ENCODE measurements around the gene MPDZ.

The MPDZ gene

GRCh38 chr9:13181652-13182051 lies 97.8 kb downstream of the MPDZ start:
- DNase-seq, result no peak

- no peak for DNase-seq
These were observed 100.2 kb downstream of the MPDZ start for GRCh38 chr9:13179257-13179656.

- DNase-seq, result no peak
These were observed 103.8 kb downstream of the MPDZ start for GRCh38 chr9:13175732-13176131.

GRCh38 chr9:13174906-13175639 lies 104.4 kb downstream of the MPDZ start:
- DNase-seq, result no peak

- no peak for DNase-seq
These were observed 105.9 kb downstream of the MPDZ start for GRCh38 chr9:13173553-13173952.

- DNase-seq, result no peak
These were observed 108.2 kb downstream of the MPDZ start for GRCh38 chr9:13171261-13171660.

GRCh38 chr9:13166996-13167395 lies 112.5 kb downstream of the MPDZ start:
- DNase-seq, result no peak

GRCh38 chr9:13165956-13166355 lies 113.5 kb downstream of the MPDZ start:
- no peak for DNase-seq

GRCh38 chr9:13165236-13165945 lies 114.1 kb downstream of the MPDZ start:
- DNase-seq, result no peak

GRCh38 chr9:13163946-13164345 lies 115.5 kb downstream of the MPDZ start:
- DNase-seq, result no peak

- no peak for DNase-seq
These were observed 116.2 kb downstream of the MPDZ start for GRCh38 chr9:13163287-13163686.

GRCh38 chr9:13160051-13160450 lies 119.4 kb downstream of the MPDZ start:
- no peak for DNase-seq

- DNase-seq, result no peak
These were observed 120.5 kb downstream of the MPDZ start for GRCh38 chr9:13158986-13159385.

GRCh38 chr9:13151489-13151888 lies 128.0 kb downstream of the MPDZ start:
- no peak for DNase-seq

GRCh38 chr9:13149454-13149853 lies 130.0 kb downstream of the MPDZ start:
- no peak for DNase-seq

GRCh38 chr9:13146840-13147239 lies 132.7 kb downstream of the MPDZ start:
- DNase-seq, result no peak

GRCh38 chr9:13145340-13145739 lies 134.2 kb downstream of the MPDZ start:
- DNase-seq, result no peak

- no peak for DNase-seq
These were observed 135.2 kb downstream of the MPDZ start for GRCh38 chr9:13144166-13144775.

GRCh38 chr9:13143281-13143680 lies 136.2 kb downstream of the MPDZ start:
- no peak for DNase-seq

GRCh38 chr9:13142776-13143175 lies 136.7 kb downstream of the MPDZ start:
- no peak for DNase-seq

GRCh38 chr9:13141629-13142028 lies 137.9 kb downstream of the MPDZ start:
- DNase-seq, result no peak

GRCh38 chr9:13140843-13141592 lies 138.5 kb downstream of the MPDZ start:
- DNase-seq, result no peak

GRCh38 chr9:13139641-13140171 lies 139.8 kb downstream of the MPDZ start:
- no peak for DNase-seq

Data from T1000 (cell line).